ENCODE measurements around the gene ACSL1.

DNA sequence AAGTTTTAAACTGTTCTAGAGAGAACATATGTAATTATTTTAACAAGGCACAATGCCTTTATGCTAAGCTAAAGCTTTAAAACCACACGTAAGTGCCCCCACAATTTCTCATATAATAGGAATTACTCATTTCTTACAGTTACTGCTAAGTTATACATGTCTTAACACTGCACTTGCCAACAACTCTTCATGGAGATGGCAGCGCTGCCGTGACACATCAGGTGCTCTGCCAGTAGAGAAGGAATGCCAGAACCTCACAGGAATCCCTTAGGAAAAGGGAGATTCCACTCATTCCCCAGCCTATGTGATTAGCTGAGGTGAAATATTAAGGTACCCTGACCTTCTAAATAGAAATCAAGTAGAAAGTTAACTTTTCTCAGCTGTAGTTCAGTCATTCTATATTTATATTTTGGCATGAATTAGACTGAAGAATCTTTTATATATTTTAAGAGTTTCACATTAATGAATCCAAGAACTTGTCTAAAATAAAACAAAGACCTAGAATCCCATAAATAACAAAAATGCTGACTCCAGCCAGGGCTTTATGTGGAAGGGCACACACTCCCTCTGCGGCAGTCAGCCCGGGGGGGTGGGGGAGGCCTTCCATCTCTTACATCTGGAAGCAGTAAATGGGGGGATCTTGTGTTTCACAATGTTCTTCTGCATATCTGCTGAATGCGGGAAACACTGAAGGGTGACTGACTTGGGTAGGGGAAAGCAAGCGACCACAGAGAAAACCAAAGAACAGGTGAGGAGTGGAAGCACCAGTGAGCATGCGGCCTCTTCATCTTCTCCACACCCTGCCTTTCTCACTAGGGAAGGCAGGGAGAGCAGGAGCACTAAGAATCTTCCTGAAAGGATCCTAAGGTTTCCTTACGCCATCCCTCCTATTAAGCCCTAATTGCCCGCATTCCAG is 23.7 kb downstream of the ACSL1 start:
- TF ChIP-seq POLR2AphosphoS5 (IDR thresholded peaks at IDR 0.05; ENCODE audit: borderline replicate concordance, low read depth, low read length) (no peak; the same call in 1 of the 2 replicates), EZH2 (IDR thresholded peaks at IDR 0.05) (no peak)
